ENCODE measurements around the gene COL7A1. TPM values are rescaled to one million over a fixed set of nuclear protein-coding genes. Genes with fewer than 3 reads are reported as not detected.

COL7A1 gene
- total RNA-seq, 1 donor from 2014 or later: 1.5 TPM

- DNase-seq: peak; percentile 66
- CTCF ChIA-PET: interaction anchor here (0.6 to 7.6 kb wide), 13 partner anchors 12 to 754 kb away, joined by 3 to 90 read pairs (median 4); partner anchors contain the start of genes CELSR3 and UQCRC1
- no peaks in the 10 kb centered on the region for H3K36me3 Mint-ChIP-seq (ENCODE audit: low read depth)
- no peak for TF ChIP-seq CTCF (IDR thresholded peaks at IDR 0.05)
- no peaks in the 10 kb centered on the region for H3K4me1 Mint-ChIP-seq
- ATAC-seq (ENCODE audit: low read depth): peak; percentile 100
- intact Hi-C loops (cut with micrococcal nuclease): loop anchor here (1.0 to 2.0 kb wide), 6 partner anchors 42 to 317 kb away; no protein-coding TSS in a partner anchor
- H3K27me3 Mint-ChIP-seq: no peaks in the 10 kb centered on the region
- H3K9me3 Mint-ChIP-seq: no peaks in the 10 kb centered on the region
- POLR2A ChIA-PET: interaction anchor here (0.6 to 1.6 kb wide), 2 partner anchors 82 to 148 kb away, joined by 3 to 6 read pairs; no protein-coding TSS in a partner anchor
- no peak overlapping the region for H3K4me3 Mint-ChIP-seq
- no peak overlapping the region for H3K27ac Mint-ChIP-seq
These were observed 46.1 kb downstream of the COL7A1 start for GRCh38 chr3:48548729-48549705.

- Mint-ChIP-seq H3K36me3 (ENCODE audit: low read depth) (no peaks in the 10 kb centered on the region), H3K27me3 (no peaks in the 10 kb centered on the region), H3K4me3 (no peak overlapping the region), H3K27ac (no peak overlapping the region), H3K4me1 (no peaks in the 10 kb centered on the region), H3K9me3 (no peaks in the 10 kb centered on the region)
- no peak for TF ChIP-seq CTCF (IDR thresholded peaks at IDR 0.05)
- ATAC-seq (ENCODE audit: low read depth) (no peak), DNase-seq (no peak)
- intact Hi-C loops (cut with micrococcal nuclease): loop anchor here (1.0 to 2.0 kb wide), 6 partner anchors 41 to 316 kb away; no protein-coding TSS in a partner anchor
- ChIA-PET POLR2A (interaction anchor here (1.6 kb wide), 1 partner anchor 147 kb away, joined by 3 read pairs; no protein-coding TSS in a partner anchor), CTCF (interaction anchor here (0.8 to 7.6 kb wide), 4 partner anchors 82 to 148 kb away, joined by 4 to 90 read pairs (median 22); partner anchors contain the start of genes CCDC51 and TMA7)
These were observed 47.0 kb downstream of the COL7A1 start for GRCh38 chr3:48548126-48548525.

GRCh38 chr3:48546203-48546829, 48.8 kb downstream of the COL7A1 start:
- no peak for DNase-seq
- ChIA-PET POLR2A (no interaction called here), CTCF (interaction anchor here (7.6 kb wide), 1 partner anchor 146 kb away, joined by 90 read pairs; no protein-coding TSS in a partner anchor)
- ATAC-seq (ENCODE audit: low read depth): no peak
- Mint-ChIP-seq H3K9me3 (peaks cover 2% of the 10 kb centered on the region), H3K27me3 (no peaks in the 10 kb centered on the region), H3K36me3 (ENCODE audit: low read depth) (no peaks in the 10 kb centered on the region), H3K4me3 (no peak overlapping the region), H3K27ac (no peak overlapping the region), H3K4me1 (no peaks in the 10 kb centered on the region)
- TF ChIP-seq CTCF (IDR thresholded peaks at IDR 0.05): no peak
- intact Hi-C loops (cut with micrococcal nuclease): no loop called here

GRCh38 chr3:48544141-48544540, 51.0 kb downstream of the COL7A1 start:
- Mint-ChIP-seq H3K27ac (no peak overlapping the region), H3K27me3 (no peaks in the 10 kb centered on the region), H3K9me3 (peaks cover 2% of the 10 kb centered on the region), H3K4me3 (no peak overlapping the region), H3K4me1 (no peaks in the 10 kb centered on the region), H3K36me3 (ENCODE audit: low read depth) (no peaks in the 10 kb centered on the region)
- ATAC-seq (ENCODE audit: low read depth): no peak
- no peak for TF ChIP-seq CTCF (IDR thresholded peaks at IDR 0.05)
- CTCF ChIA-PET: no interaction called here
- POLR2A ChIA-PET: no interaction called here
- intact Hi-C loops (cut with micrococcal nuclease): no loop called here
- DNase-seq: no peak
